Cerebellar cortex (tissue), 1 donor: ENCODE measurements around the gene DNAH1.

Experiments used
- DNase-seq: peaks from one replicate; pipeline ENCODE4 v3.0.0-alpha.2; 2015; ENCODE audit warnings: low spot score

Gene DNAH1

DNA sequence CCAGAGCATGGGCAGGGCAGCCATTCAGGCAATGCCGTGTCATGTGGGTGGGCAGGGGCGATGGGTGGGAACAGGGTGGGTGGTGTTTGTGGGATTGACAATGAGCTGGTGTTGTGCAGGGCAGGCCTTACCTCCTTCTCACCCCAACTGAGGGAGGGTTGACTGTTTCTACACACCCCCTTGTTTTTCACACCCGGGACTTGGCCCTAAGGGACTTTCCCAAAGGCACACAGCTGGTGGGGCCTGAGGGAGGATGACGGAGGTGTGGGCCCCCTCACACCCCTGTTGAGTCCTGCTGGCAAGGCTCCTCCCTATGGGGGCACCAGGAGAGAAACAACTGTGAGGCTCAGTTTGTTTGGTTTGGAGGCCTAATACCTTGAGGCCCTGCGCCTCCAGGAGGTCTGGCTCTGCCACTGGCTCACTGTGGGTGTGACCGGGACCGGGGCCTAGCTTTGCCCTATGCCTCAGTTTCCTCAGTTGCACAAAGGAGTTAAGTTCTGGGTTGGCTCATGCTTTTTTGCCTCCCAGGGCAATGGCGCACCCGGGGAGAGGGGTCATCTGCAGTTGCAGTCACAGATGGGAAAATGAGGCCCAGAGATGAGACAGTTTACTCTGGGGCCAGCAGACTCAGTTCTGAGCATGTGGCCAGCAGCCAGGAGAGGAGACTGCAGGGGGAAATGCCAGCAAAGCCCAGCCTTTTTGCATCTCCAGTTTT, 5.1 kb upstream of the DNAH1 start:
- DNase-seq, result peak; percentile 47

DNA sequence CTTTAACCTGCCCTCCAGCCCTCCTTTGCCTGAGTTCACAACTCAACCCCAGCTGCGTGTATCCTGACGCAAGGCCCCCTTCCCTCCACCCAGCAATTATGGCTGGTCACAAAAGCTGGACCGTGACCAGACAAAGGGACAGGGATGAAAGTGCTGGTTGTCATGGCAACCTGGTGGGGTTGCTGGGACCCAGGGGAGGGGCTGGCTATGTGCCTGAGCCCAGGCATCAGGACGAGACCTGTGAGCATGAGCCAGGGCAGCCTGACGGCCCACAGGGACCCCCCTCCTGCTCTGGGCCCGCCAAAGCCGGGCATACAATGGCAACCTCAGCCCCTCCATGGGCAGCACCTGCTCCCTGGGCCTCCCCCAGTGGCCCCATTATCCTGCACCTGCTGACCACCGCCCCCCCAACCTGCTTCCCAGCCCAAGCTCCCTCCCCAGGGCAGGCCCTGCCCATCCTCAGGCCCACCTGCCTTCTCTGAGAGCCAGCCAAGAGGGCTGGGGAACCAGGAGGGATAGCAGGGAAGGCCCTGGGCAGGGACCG, 4.5 kb upstream of the DNAH1 start:
- peak; percentile 51 for DNase-seq

DNA sequence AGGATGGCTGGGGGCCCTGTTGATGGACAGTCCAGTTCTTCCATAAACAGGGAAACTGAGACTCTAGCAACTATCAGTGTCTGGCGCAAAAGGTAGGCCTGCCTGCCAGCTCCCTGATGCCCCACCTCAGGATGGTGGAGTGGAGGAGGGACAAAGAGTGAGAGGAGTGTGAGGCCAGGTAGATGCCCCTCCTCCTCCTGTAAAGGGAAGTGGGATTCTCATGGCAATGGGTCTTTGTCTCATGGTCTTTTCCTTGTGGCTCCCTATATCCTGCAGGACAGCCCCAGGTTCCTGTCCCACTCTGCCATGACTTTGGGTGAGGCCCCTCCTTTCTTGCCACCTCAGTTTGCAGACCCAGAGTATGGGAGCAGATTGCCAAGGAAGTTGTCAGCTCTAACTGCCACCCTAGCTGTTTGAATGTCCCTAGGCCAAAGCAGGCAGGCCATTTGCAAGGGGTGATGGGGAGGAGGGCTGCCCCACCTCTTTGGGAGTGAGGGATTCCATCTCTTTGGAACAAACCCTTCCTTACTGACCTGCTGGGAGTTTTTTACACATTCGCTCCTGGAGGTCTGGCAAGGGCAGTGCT, 2.8 kb upstream of the DNAH1 start:
- no peak for DNase-seq

DNA sequence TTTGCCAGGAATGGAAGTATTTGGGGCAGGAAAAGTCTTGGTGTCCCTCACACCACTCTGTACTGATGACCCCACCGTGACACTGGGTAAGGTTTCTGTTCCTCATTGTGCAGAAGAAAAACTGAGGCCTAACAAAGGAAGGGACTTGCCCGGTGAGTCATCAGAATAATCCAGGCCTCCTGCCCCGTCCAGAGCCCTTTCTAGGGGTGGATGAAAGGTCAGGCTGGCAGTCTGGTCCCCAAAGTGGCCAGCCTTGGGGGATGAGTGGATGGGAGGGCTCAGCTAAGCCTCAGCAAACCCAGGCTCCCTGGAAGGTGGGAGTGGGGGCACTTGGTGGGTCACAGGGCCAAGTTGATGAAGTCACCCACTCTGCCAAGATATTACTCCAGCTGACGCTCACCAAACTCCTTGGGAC, 2.3 kb upstream of the DNAH1 start:
- no peak for DNase-seq

DNA sequence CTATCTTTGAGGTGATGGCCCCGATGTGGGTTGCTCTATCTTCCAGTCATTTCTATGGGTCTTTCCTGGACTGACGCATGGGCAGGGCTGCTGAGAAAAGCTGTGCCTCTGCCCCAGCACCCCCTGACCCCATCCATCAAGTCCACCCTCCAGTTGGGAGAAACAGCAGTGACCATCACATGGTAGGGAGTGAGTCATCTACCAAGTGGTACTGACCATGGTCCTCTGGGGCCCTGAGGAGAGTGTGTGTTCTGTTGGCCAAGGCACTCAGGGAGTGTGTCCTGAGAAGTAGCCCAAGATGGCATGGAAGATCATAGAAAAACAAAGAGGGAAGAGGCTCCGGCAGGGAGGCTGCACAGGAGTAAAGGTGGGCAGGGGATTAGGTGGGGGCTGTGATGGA, 1.6 kb upstream of the DNAH1 start:
- no peak for DNase-seq

DNA sequence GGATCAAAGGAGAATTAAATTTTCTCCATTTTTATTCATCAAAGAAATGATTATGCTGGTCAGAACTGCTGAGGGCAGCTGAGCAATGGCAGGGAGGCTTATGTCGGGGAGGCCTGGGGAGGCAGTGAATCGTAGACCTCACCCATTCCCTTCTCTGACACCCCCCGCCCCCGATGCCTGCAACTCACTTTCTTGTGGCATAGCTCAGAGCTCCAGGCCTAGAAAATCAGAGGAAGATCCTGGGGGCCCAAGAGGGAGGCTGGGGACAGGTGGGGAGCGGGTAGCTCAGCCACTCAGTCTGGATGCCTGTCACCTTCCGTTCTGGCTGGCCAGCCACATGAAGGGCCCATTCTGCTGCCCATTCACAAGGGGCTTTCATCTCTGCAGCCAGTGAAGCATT, 1.1 kb upstream of the DNAH1 start:
- DNase-seq, result no peak

DNA sequence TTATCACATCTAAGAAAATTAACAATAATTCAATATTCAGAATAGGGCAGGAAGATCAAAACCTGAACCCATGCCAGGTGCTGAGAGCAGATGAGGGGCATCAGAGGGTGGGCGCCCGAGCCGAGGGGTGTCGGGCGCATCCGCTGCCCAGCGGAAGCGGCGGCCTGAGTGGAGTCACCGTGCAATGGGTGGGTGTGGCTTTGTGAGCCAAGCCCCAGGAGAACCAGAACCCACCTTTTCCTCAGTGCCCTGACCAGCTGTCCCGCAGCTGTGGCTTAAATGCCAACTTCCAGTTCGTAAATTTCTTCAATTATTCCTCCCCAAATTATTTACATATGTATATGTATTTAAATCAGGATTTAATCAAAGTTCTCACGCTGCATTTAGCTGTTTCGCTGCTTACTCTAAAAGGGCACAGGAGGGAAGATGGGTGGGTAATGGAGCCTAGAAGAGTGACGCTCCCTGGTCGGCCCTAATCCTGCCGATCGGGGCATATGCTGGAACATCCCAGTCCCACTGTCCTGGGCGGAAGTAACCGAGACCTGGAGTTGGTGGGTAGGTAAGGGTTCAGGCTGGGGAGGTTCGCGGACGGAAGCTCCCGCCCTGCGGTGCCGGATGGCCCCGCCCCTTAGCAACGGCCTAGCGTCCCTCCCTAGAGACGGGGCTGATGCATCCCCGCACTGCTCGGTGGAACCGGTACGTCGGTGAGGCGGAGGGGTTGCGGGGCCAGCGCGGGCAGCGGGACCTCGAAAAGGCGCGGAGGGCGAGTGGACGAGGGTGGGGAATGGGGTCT, 1.3 kb downstream of the DNAH1 start:
- DNase-seq, result no peak

DNA sequence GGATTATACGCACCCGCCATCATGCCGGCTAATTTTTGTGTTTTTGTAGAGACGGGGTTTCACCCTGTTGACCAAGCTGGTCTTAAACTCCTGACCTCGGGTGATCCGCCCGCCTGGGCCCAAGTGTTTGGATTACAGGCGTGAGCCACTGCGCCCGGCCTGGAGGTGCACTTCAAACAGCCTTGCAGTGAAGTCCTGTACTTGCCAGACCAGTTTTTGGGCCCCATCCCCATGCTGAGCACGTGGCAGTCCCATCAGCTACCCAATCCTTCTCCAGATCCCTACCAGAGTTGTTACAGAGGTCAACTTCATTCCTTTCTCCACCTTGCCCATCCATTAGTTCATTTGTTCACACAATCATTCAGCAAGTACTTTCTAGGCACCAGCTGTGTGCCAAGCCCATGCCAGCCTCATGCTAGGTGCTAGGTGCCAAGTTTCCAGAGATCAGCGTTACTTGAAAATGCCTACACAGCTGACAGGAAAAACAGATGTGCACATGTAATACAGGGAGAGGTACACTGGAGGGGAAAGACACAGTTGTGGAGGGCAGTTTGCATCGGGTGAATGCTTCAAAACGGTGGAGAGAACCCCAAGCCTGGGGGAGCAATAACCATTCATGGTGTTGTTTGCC, 2.2 kb downstream of the DNAH1 start:
- no peak for DNase-seq

DNA sequence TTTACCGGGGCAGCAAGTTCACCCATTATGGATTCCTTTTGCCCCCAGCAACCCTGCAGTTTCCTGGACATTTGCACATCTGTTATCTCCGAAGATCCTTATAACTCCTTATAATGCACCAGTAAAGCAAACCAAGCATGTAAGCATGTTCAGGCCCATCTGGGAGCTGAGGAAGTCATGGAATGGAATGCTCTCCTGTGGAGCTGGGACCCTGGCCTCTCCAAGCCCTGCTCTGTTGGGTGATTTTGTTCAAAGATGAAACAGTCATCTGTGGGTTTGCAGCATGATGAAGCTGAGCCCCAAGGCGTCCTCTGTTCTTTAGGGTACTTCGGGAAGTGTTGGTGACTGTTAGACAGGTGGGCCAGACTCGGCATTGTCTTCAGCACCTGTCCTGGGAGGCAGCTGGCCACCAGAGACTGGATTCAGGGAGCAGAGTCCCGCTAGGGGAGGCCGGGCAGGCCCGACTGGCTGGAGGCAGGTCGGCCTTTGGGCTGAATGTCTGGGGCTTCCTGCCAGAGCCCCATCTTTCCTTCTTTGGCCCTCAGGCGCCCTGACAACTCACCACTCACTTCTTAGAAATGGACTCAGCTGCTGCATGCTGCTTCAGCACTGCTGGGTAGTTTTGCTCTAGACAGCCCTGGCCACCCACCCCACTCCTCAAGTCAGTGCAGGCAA, 3.9 kb downstream of the DNAH1 start:
- no peak for DNase-seq

DNA sequence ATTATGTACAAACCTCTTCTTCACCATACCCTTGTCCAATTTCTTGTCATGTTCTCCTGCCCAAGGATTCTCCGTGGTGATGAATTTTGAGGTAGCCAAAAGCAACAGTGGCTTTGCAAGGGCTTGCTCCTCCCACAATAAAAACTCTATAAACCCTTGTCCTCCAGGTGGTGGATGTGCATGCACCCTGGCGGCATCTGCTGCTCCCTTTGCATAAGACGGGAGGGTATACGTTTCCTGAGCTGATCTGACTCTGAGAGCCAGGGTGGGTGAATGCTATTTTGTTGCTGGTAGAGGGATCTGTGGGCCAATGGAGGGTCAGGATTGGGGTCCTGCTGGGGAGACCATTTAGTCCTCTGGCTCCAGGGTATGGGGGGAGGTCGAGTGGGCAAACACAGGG, 5.4 kb downstream of the DNAH1 start:
- DNase-seq, result no peak

DNA sequence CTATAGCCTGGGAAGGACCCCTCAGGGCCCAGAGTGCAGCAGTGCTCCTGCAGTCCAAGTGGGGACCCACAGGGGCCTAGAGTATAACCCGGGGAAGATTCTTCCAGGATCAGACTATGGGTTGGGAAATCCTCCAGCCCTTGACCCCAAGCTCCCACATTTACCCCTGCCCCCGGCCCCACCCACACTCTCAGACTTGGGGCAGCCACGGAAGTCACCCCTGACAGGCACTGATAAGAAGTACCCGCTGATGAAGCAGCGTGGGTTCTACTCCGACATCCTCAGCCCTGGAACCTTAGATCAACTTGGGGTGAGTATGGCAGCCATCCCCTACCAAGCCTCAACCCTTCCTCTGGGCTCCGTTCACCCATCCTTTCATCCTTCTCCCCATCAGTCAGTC, 6.3 kb downstream of the DNAH1 start:
- DNase-seq, result no peak

DNA sequence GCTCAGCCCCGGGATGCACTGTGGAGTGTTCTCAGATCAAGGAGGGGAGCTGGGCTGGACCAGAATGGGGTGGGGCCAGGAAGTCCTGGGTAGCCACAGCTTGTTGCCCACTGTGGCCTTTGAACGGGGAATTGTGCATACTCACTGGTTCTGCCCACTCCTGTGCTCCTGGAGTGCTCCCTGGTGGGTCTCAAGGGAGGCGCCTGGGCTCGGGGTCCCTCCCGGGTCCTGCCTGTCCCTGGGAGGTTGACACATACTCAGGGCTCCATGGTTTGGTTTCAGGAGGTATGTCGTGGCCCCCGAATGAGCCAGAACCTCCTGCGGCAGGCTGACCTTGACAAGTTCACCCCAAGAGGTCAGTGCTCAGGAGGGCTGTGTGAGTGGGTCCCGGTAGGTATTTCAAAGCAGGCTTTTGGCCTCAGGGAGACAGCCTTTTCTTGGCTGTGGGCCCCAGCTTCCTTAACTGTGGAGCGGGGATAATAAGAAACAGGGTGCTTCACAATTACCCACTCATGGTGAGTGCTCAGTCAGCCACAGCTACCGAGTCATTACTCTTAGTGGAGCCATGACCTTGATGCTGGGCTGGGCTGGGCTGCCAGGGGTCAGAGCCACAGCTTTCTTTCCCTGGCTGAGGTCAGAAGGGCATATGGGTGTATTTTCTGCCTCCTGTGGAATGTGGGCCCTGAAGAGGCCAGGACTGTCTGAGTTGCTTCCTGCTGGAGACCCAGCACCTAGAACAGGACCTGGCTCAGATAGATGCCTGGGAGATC, 7.6 kb downstream of the DNAH1 start:
- DNase-seq, result no peak

DNA sequence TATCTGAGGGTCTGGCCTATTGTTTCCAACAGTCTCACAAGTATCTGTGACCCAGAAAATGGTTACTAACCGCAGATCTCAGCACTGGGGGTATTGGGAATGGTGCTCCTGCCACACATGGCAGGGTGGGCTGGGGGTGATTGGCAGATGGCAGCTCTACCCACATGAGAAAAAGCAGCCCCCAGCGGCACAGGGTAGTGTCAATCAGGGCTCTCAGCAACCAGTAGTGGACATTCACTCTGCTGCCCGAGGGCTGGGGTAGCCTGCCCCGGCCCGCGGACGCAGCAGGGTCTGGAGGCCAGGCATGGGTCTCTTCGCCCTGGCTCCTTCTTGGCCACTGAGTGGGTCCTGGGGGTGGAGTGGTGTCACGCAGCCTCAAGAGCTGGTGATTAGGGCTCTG, 8.6 kb downstream of the DNAH1 start:
- no peak for DNase-seq

DNA sequence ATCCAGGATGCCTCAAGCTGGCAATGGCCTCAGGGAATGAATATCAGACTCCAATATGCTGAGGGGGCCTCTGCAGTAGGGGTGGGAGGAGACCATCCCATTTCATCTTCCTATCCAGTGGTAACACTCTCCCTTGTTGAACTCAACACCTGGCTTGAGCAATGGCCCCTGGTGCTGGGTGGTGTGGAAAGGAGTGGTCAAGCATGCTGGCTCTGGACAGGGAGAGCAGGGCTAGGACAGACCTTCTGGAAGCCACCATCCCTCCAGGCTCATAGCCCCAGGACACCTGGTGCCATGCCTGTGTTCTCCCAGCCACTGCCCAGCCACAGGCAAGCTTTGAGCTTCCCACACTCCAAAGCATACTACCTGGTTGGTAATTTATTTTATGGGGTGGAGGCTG, 9.6 kb downstream of the DNAH1 start:
- DNase-seq, result no peak

DNA sequence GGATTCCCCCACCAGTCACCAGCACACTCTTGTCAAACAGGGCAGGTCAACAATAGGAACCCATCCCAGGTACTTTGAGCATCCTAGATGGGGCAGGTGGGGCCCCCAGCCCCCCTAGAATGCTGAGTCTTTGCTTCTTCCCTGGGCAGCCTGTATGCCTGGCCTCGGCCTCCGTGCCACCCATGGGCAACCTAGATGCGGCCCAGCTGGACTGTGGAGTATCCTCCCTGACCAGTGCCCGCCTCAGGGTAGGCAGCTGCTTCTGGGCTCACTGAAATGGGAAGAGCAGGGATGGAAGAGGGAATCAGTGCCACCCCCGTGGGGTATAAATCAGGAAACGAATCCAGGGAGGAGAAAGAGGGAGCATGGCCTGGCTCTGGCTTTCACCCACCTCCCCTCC, 10.9 kb downstream of the DNAH1 start:
- no peak for DNase-seq

DNA sequence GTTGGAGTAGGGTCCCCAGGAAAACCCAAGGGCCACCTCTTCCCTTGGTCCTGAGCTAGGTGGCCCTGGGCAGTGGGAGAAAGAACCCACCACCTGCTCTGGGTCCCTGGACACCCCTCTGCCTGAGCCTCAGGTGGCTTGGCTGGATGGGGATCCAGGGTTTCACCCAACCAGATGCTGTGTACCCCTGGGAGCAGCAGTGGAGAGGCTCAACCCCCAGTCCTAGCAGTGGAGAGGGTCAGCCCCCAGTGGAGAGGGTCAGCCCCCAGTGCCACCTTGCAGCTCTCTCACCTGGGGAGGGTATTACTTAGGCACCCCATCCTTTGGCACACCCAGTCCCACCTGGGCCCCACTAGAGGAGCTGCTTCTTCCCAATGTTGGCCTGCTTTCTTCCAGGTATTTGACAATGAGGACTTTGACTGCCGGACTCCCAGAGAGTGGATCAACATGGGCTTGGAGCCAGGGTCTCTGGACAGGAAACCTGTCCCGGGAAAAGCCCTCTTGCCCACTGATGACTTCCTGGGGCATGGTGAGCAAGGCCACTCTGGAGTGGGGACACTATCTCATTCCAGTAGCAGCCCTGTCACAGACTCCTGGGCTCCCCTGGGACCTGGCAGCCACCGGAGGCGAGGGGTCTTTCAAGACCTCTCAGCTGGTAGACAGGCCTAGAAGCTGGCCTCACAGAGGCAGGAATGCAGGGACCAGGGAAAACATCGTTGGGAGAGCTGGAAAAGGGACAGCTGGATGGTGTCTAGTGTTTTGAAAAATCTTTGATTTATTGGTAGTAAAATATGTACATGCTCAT, 11.6 kb downstream of the DNAH1 start:
- no peak for DNase-seq

DNA sequence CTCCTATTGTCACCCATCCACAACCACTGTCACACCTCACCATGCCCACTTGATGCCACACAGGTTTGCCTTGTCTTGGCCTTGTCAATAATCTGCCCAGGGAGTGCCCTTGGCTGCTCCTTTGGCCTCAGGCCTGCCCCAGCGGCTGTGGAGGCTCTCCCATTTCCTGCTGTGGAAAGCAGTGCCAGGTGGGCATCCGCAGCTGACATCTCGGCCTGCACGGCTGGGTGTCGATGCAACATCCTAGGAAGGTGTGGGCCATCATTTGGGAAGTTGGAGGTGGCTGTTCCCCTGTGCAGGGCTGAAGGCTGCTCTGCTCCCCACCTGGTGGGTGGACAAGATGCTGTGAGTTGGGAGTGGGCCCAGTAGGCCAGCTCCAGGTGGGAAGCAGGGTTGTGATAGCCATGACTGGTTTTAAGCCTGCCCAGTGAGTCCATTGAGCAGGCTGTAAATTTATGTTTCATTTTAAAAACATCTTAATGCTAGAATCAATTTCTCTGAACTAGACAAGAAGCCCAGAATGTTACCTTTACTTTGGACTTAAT, 12.5 kb downstream of the DNAH1 start:
- peak; percentile 71 for DNase-seq

DNA sequence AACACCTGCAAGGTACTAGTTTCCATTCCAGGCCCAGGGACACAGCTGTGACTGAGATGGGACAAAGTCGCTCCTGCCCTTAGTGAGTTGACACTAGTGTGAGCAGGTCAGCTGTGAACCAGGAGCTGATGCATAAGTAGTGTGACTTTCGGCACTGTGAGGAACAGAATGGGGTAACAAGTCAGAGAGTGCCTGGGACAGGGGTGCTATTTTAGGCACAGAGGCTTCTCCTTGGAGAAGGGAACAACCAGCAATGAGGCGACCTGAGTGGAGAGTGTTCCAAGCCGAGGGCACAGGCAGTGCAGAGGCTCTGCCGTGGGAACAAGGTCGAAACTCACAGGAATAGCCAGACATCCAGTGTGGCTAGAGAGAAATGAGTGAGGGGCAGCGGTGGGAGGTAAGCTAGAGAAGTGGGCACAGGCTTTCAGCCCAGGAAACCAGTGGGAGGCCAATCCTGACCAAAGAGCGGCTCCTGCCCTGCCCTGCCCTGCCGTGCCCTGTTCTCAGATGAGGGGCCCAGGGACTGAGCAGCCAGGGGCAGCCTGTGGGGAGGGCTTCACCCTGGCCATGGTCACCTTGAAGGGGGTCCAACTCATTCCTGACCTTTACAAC, 14.2 kb downstream of the DNAH1 start:
- no peak for DNase-seq

DNA sequence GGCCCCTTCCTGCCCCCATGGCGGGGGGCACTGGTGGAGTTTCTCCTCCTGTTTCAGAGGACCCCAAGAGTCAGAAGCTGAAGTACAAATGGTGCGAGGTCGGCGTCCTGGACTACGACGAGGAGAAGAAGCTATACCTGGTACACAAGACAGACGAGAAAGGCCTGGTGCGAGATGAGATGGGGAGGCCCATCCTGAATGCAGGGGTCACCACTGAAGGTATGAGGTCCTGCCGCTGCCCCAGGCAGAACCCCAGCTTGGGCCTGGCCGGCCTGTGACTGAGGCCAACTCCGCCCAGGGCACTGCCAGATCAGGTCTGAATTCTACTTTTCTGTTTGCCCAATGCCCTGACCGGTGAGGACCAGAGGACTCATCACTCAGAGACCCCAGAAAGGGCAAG, 15.0 kb downstream of the DNAH1 start:
- DNase-seq, result no peak

DNA sequence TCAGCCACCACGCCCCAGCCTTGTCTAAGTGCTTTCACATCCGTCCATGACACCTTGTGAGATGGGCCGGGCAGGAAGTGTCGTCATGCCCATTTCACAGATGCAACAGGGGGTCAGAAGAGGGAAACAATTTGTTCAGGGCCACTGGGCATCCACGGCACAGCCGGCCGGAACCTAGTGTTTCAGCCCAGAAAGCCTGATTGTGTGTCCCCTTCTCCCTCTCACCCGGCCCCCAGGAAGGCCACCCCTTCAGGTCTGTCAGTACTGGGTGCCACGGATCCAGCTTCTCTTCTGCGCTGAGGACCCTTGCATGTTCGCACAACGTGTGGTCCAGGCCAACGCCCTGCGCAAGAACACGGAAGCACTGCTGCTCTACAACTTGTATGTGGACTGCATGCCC, 15.8 kb downstream of the DNAH1 start:
- DNase-seq, result no peak
